Activated T-helper 17 cell treated with anti-CD3 and anti-CD28 coated beads, Interleukin-2, amount 50 U/mL, for 72 hours (primary cell): ENCODE results near the gene GTF3C5. TPM values are rescaled to one million over a fixed set of nuclear protein-coding genes. Genes with fewer than 3 reads are reported as not detected.

ENCODE experiments used
- ATAC-seq: fragments of 150-1000 bp; cut with Tn5 transposase; replicated peaks from 2 replicates; pipeline ENCODE4 v1.10.0; 2021; ENCODE audit warnings: mild to moderate bottlenecking, moderate library complexity
- H3K27ac Mint-ChIP-seq: one replicate; pipeline ENCODE4 v1.8.0; 2022; ENCODE audit warnings: mixed read lengths
- H3K27me3 Mint-ChIP-seq: one replicate; pipeline ENCODE4 v1.8.0; 2022; ENCODE audit warnings: mixed read lengths
- H3K36me3 Mint-ChIP-seq: one replicate; pipeline ENCODE4 v1.8.0; 2022; ENCODE audit warnings: low read depth, mild to moderate bottlenecking, mixed read lengths
- H3K4me1 Mint-ChIP-seq: one replicate; pipeline ENCODE4 v1.8.0; 2022; ENCODE audit warnings: mixed read lengths
- H3K4me3 Mint-ChIP-seq: one replicate; pipeline ENCODE4 v1.8.0; 2022; ENCODE audit warnings: mild to moderate bottlenecking, mixed read lengths
- H3K9me3 Mint-ChIP-seq: one replicate; pipeline ENCODE4 v1.8.0; 2022; ENCODE audit warnings: mixed read lengths
- total RNA-seq, 2 donors: library from RNA; stranded (reverse); gene quantifications; one replicate each; pipeline ENCODE4 v1.2.3, GENCODE V29; 2022

The GTF3C5 gene
- total RNA-seq, 2 donors from 2014 or later, result 83.3 to 118 TPM

DNA sequence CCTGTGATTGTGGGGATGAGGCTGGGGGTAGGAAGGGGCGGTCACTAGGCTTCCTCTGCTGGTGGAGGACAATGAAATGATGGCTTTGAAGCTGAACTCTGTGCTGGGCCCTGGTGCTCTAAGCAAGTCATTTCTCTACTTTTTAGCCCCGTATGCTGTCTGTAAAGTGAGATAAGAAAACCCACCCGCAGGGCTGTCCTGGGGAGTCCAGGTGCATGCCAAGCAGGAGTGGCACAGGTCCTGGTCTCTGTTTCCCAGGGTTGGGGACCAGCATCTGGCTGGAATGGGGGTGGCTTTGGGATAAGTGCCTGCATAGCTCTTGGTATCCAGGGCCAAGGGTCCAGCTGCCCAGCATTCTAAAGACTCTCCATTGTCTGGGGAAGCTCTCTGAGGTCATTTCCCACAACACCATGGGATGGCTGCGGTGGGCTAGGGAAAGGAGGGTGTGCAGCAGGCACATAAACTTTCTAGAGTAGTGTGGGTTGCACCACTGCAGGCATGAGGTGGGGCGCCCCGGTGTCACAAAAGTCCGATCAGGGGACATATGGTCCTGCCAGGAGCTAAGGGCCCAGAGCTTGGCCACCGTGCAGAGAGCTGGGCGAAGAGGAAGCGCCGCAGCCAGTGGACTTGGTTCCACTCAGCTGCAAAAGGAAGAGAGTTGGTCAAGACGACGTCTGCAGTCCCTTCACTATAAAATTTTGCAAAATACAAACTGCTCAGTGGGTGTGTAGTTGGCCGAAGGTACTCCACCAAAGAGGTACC is 25.6 kb upstream of the GTF3C5 start:
- H3K4me1 Mint-ChIP-seq, result no peaks in the 10 kb centered on the region
- H3K9me3 Mint-ChIP-seq, result no peaks in the 10 kb centered on the region
- H3K36me3 Mint-ChIP-seq, result no peaks in the 10 kb centered on the region
- no peak overlapping the region for H3K27ac Mint-ChIP-seq
- no peak overlapping the region for H3K4me3 Mint-ChIP-seq
- H3K27me3 Mint-ChIP-seq, result peaks cover 34% of the 10 kb centered on the region
- no peak for ATAC-seq

GRCh38 chr9:133005957-133006356 is 24.8 kb upstream of the GTF3C5 start:
- no peaks in the 10 kb centered on the region for H3K36me3 Mint-ChIP-seq
- H3K4me3 Mint-ChIP-seq, result no peak overlapping the region
- peaks cover 29% of the 10 kb centered on the region for H3K27me3 Mint-ChIP-seq
- H3K27ac Mint-ChIP-seq, result no peak overlapping the region
- H3K9me3 Mint-ChIP-seq, result no peaks in the 10 kb centered on the region
- ATAC-seq, result no peak
- H3K4me1 Mint-ChIP-seq, result no peaks in the 10 kb centered on the region

- no peaks in the 10 kb centered on the region for H3K9me3 Mint-ChIP-seq
- H3K4me1 Mint-ChIP-seq, result no peaks in the 10 kb centered on the region
- H3K27ac Mint-ChIP-seq, result no peak overlapping the region
- peaks cover 32% of the 10 kb centered on the region for H3K27me3 Mint-ChIP-seq
- no peak for ATAC-seq
- H3K36me3 Mint-ChIP-seq, result no peaks in the 10 kb centered on the region
- no peak overlapping the region for H3K4me3 Mint-ChIP-seq
These were observed 24.0 kb upstream of the GTF3C5 start for GRCh38 chr9:133006731-133007352.

GRCh38 chr9:133008406-133008805 is 22.4 kb upstream of the GTF3C5 start:
- H3K27ac Mint-ChIP-seq, result no peak overlapping the region
- no peaks in the 10 kb centered on the region for H3K36me3 Mint-ChIP-seq
- ATAC-seq, result no peak
- no peaks in the 10 kb centered on the region for H3K4me1 Mint-ChIP-seq
- H3K27me3 Mint-ChIP-seq, result peaks cover 27% of the 10 kb centered on the region
- no peaks in the 10 kb centered on the region for H3K9me3 Mint-ChIP-seq
- no peak overlapping the region for H3K4me3 Mint-ChIP-seq

- H3K9me3 Mint-ChIP-seq, result no peaks in the 10 kb centered on the region
- H3K36me3 Mint-ChIP-seq, result no peaks in the 10 kb centered on the region
- no peak overlapping the region for H3K4me3 Mint-ChIP-seq
- ATAC-seq, result no peak
- H3K27ac Mint-ChIP-seq, result no peak overlapping the region
- peaks cover 27% of the 10 kb centered on the region for H3K27me3 Mint-ChIP-seq
- no peaks in the 10 kb centered on the region for H3K4me1 Mint-ChIP-seq
These were observed 22.0 kb upstream of the GTF3C5 start for GRCh38 chr9:133008824-133009223.

DNA sequence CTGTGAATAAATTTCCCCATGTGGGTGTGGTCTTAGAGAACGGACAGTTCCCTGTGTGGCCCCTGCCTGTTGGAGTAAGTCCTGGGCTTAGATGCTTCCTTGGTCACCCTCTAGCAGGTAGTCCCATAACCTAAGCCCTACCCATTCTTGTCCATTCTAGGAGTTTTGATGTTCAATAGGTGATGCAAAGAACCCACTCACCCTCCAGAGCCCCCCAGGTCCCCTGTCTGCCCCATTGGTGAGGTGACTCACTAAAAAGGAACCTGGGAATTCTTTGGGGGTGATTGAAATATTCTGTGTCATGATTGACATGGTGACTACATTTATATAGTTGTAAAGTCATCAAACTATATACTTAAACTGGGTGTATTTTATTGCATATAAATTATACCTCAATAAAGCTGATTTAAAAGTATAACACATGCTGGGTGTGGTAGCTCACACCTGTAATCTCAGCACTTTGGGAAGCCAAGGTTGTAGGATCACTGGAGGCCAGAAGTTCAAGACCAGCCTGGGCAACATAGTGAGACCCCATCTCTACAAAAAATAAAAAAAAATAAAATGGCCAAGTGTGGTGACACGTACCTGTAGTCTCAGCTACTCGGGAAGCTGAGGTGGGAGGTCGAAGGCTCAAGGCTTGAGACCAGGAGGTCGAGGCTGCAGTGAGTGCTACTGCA is 20.8 kb upstream of the GTF3C5 start:
- ATAC-seq, result no peak
- Mint-ChIP-seq H3K27me3 (peaks cover 27% of the 10 kb centered on the region), H3K27ac (no peak overlapping the region), H3K36me3 (no peaks in the 10 kb centered on the region), H3K4me1 (no peaks in the 10 kb centered on the region), H3K9me3 (peaks cover 4% of the 10 kb centered on the region), H3K4me3 (no peak overlapping the region)

GRCh38 chr9:133014696-133015095 is 16.1 kb upstream of the GTF3C5 start:
- no peak overlapping the region for H3K4me3 Mint-ChIP-seq
- H3K27ac Mint-ChIP-seq, result no peak overlapping the region
- ATAC-seq, result no peak
- H3K36me3 Mint-ChIP-seq, result no peaks in the 10 kb centered on the region
- H3K9me3 Mint-ChIP-seq, result peaks cover 4% of the 10 kb centered on the region
- no peaks in the 10 kb centered on the region for H3K4me1 Mint-ChIP-seq
- peaks cover 12% of the 10 kb centered on the region for H3K27me3 Mint-ChIP-seq

- Mint-ChIP-seq H3K27ac (peak overlapping the region; percentile 89), H3K9me3 (no peaks in the 10 kb centered on the region), H3K4me3 (peak overlapping the region; percentile 79), H3K4me1 (peaks cover 13% of the 10 kb centered on the region), H3K27me3 (no peaks in the 10 kb centered on the region), H3K36me3 (no peaks in the 10 kb centered on the region)
- ATAC-seq, result peak; percentile 91
These were observed 7.5 kb upstream of the GTF3C5 start for GRCh38 chr9:133023117-133023890.

DNA sequence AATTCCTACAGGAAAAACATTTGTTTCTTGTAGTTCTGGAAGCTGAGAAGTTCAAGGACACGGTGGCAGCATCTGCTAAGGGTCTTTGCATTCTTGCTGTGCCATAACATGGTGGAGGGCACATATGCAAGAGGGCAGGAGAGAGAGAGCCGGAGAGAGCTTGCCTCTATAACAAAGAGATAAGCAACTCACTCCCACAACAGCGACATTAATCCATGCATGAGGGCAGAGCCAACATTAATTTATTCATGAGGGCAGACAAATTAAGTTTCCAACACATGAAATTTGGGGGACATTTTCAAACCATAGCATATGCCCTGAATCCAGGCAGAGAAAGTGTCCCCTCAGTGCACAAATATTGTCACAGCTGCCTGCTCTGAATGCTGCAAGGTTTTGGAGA is 4.4 kb upstream of the GTF3C5 start:
- Mint-ChIP-seq H3K27me3 (no peaks in the 10 kb centered on the region), H3K4me1 (peaks cover 14% of the 10 kb centered on the region), H3K36me3 (peaks cover 13% of the 10 kb centered on the region), H3K9me3 (no peaks in the 10 kb centered on the region), H3K27ac (no peak overlapping the region), H3K4me3 (no peak overlapping the region)
- ATAC-seq, result no peak

DNA sequence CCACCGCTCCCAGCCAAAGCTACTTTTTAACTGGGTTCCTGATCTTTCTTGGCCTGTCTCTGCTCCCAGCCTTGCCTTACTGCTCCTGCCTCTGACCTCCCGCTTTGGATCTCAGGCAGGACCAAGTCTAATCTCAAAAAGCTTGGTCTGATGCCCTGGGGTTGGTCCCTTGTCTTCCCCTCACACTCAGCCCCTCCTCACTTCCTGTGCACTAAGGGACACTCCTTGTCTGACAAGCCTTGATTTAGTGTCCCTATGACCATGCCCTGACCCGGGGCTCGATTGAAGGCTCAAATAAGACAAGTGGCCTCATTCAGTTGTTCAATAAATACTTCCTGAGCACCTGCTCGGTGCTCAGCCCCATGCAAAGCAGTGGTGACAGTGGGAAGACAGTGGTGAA is 3.7 kb upstream of the GTF3C5 start:
- no peaks in the 10 kb centered on the region for H3K9me3 Mint-ChIP-seq
- peaks cover 20% of the 10 kb centered on the region for H3K4me1 Mint-ChIP-seq
- ATAC-seq, result no peak
- H3K27me3 Mint-ChIP-seq, result no peaks in the 10 kb centered on the region
- peaks cover 20% of the 10 kb centered on the region for H3K36me3 Mint-ChIP-seq
- H3K4me3 Mint-ChIP-seq, result no peak overlapping the region
- no peak overlapping the region for H3K27ac Mint-ChIP-seq

GRCh38 chr9:133028221-133028620 is 2.6 kb upstream of the GTF3C5 start:
- H3K9me3 Mint-ChIP-seq, result no peaks in the 10 kb centered on the region
- peaks cover 31% of the 10 kb centered on the region for H3K36me3 Mint-ChIP-seq
- no peaks in the 10 kb centered on the region for H3K27me3 Mint-ChIP-seq
- H3K4me3 Mint-ChIP-seq, result peak overlapping the region; percentile 19
- no peak overlapping the region for H3K27ac Mint-ChIP-seq
- ATAC-seq, result no peak
- H3K4me1 Mint-ChIP-seq, result peaks cover 25% of the 10 kb centered on the region

GRCh38 chr9:133029994-133030316 is 842 bp upstream of the GTF3C5 start:
- Mint-ChIP-seq H3K4me3 (peak overlapping the region; percentile 95), H3K27ac (peak overlapping the region; percentile 96), H3K27me3 (no peaks in the 10 kb centered on the region), H3K36me3 (peaks cover 31% of the 10 kb centered on the region), H3K9me3 (no peaks in the 10 kb centered on the region), H3K4me1 (peaks cover 25% of the 10 kb centered on the region)
- ATAC-seq, result peak; percentile 14

DNA sequence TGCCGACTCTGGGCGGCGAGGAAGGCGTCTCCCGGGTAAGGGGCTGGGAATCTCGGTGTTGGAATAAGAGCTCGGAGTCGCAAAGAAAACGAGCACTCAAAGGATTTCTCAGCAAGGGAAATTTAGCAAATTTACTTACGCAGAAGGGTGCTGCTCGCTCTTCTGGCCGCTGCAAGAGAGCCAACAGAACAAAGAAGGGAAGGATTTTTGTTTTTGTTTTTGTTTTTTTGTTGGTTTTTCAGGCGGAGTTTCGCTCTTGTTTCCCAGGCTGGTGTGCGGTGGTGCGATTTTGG is 279 bp downstream of the GTF3C5 start:
- H3K4me1 Mint-ChIP-seq, result peaks cover 25% of the 10 kb centered on the region
- H3K27me3 Mint-ChIP-seq, result no peaks in the 10 kb centered on the region
- H3K36me3 Mint-ChIP-seq, result peaks cover 31% of the 10 kb centered on the region
- H3K4me3 Mint-ChIP-seq, result peak overlapping the region; percentile 95
- peak overlapping the region; percentile 96 for H3K27ac Mint-ChIP-seq
- no peak for ATAC-seq
- H3K9me3 Mint-ChIP-seq, result no peaks in the 10 kb centered on the region

GRCh38 chr9:133031496-133031911 is 707 bp downstream of the GTF3C5 start:
- H3K4me1 Mint-ChIP-seq, result peaks cover 25% of the 10 kb centered on the region
- peak; percentile 25 for ATAC-seq
- H3K36me3 Mint-ChIP-seq, result peaks cover 31% of the 10 kb centered on the region
- no peaks in the 10 kb centered on the region for H3K27me3 Mint-ChIP-seq
- peak overlapping the region; percentile 95 for H3K4me3 Mint-ChIP-seq
- no peaks in the 10 kb centered on the region for H3K9me3 Mint-ChIP-seq
- H3K27ac Mint-ChIP-seq, result peak overlapping the region; percentile 96
